Neural progenitor cell (in vitro differentiated cells): Measurements from ENCODE around the gene FAM229A.

Experiments
- EZH2 ChIP-seq: fragments of 200-600 bp; sonication (generic); IDR thresholded peaks from 2 replicates; pipeline ENCODE4 v1.6.1; 2017; ENCODE audit warnings: antibody characterized with exemption, mild to moderate bottlenecking, moderate library complexity
- EZH2phosphoT487 ChIP-seq: fragments of 200-600 bp; sonication (generic); IDR thresholded peaks from 2 replicates; pipeline ENCODE4 v1.6.1; 2017; ENCODE audit warnings: antibody characterized with exemption
- TF ChIP-seq, protein P1 (sequence below): fragments of 200-600 bp; sonication (generic); IDR thresholded peaks from 2 replicates; pipeline ENCODE4 v1.5.1; 2017; ENCODE audit warnings: antibody characterized with exemption, mild to moderate bottlenecking

DNA sequence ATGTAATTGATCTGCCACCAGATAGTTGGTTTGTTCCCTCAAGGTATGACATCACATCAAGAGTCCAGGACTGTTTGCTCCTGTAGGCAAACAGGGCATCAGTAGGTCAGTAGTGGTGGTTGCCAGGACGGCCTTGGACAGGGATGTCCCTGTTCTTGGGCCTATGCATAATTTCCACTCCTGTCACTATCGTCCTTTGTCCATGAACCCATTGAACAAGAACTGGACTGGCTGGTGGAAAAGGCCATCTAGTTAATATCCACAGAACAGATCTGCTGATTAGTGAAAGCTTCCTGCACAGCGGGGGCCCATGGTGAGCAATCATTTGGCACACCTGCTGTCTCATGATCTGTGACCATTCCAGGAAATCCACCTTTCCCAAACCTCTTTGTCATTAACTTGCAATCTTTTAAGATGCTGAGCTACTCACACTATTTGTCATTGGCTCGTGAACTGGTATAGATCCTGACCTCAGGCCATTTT, 44.4 kb upstream of the FAM229A start:
- TF ChIP-seq, protein P1, sequence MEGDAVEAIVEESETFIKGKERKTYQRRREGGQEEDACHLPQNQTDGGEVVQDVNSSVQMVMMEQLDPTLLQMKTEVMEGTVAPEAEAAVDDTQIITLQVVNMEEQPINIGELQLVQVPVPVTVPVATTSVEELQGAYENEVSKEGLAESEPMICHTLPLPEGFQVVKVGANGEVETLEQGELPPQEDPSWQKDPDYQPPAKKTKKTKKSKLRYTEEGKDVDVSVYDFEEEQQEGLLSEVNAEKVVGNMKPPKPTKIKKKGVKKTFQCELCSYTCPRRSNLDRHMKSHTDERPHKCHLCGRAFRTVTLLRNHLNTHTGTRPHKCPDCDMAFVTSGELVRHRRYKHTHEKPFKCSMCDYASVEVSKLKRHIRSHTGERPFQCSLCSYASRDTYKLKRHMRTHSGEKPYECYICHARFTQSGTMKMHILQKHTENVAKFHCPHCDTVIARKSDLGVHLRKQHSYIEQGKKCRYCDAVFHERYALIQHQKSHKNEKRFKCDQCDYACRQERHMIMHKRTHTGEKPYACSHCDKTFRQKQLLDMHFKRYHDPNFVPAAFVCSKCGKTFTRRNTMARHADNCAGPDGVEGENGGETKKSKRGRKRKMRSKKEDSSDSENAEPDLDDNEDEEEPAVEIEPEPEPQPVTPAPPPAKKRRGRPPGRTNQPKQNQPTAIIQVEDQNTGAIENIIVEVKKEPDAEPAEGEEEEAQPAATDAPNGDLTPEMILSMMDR, result no peak
- no peak for TF ChIP-seq EZH2
- TF ChIP-seq EZH2phosphoT487, result no peak
